DMS 273 treated with DMSO at 0.1 percent for 48 hours (cell line): ENCODE results near the gene DLG2.

Experiments used
- DNase-seq: peaks from one replicate; lab custom pipeline; 2025; lab: John Stamatoyannopoulos, UW

DLG2 gene

DNA sequence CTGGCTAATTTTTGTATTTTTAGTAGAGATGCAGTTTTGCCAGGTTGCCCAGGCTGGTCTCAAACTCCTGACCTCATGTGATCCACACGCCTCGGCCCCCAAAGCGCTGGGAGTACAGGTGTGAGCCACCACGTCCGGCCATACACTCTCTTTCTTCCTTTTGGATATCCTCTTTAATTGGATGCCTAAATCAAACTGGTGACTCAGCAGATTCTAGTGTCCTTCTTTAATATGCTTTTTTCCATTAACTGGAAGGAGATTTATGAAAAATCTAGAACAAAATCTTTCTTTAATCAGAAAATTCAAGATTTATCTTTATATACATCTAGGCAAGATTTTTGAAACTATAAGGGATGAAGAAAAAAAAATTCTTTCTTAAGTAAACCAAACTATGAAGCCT is 1371.7 kb downstream of the DLG2 start:
- no peak for DNase-seq

DNA sequence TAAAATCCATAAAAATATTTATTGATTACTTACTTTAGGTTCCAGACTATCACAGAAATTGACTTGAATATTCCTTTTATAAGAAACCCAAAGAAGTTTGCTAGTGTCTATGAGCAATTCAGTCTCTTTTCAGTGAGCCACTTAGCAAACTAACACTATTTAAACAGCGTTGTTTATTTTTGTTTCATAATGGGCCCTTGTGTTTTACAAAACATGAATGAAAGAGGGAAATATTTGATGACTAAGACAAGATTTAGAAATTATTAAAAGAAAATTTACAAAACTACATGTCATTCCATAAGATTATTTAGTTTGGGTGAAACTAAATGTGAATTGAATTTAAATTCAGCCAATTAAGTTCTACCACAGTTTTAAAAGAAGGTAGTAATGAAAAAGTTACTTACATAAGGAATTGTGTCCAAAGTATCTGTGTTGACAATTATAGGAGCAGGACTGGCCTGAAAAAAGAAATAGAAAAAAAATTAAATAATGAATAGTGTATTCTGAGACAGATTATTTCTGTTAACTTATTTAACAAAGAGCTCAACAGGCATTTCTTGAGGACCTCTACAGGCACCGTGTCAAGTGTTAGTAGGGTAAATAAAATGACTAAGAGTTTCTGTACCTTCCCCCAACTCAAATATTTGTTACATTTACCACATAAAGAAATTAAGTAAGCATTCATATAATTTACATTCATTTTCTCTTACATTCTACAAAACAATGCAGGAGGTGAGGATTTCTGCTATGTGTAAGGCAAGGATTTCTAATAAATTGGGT is 1376.1 kb downstream of the DLG2 start:
- DNase-seq: no peak

DNA sequence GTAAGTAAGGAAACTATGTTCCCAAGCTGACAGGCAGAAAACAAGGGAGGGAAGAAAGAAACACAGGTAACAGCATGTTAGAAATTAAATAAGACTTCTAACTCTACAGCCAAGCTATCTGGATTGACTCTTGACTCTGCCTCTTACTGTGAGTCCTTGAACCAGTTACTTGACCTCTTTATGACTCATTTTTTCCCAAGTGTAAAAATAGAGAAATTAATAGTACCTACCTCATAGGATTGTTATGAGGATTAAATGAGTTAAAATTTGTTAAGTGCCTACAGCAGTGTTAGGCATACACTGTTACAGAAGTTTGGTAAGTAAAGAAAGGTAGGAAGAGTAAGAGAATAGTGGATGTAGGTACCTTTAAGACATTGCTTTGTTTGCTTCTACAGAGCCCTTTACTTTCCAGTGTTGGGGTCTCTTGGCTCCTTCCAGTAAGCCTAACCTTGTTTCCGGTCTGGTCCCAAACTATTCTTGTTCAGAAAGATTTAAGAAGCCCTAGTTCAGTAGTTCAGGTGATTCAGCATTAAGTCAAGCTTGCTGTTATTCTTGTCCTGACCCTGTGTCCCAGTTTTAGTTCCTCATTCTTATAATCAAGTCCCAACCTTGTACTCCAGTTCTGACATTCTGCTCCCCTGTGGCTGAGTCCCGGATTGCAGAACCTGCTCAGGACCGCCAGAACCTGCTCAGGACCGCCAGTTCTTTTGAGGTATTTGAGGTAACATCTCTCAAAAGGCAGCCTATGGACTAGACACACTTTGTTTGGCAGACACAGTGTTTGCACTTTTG is 1377.6 kb downstream of the DLG2 start:
- no peak for DNase-seq

DNA sequence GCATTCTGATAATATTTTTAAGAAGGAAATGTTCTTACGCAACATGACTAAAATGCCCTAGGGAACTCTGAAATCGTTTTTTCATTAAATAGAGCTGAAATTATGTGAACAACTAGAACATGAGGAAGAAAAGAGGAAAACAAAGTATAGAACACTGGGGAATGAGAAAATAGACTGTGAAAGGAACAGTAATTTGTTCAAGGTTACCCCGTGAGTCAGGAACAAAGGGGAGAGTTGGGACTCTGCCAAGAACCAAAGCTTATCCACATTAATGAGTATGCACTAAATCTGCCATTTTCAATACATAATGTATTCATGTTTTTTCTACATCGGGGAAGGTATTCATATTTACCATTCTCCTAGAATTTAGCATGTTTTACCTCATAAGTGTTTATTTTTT is 1379.2 kb downstream of the DLG2 start:
- DNase-seq: no peak

DNA sequence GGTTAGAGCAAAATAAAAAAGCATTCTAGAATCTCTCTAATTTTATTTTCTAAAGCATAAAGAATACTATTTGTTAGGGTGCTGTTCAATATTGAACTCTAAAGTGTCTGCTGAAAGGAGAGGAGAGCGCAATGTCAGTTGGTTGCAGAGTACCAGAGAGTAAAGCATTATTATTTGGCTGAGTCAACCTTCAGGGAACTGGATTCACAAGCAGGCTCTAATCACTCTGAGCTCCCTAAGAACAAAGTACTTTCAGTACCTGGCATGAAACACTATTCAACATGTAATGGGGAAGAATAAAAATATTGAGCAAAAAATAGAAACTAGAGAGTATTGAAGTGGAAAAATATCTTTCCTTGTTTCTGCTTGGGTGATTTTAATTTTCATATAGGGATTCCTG is 1380.0 kb downstream of the DLG2 start:
- DNase-seq: no peak

DNA sequence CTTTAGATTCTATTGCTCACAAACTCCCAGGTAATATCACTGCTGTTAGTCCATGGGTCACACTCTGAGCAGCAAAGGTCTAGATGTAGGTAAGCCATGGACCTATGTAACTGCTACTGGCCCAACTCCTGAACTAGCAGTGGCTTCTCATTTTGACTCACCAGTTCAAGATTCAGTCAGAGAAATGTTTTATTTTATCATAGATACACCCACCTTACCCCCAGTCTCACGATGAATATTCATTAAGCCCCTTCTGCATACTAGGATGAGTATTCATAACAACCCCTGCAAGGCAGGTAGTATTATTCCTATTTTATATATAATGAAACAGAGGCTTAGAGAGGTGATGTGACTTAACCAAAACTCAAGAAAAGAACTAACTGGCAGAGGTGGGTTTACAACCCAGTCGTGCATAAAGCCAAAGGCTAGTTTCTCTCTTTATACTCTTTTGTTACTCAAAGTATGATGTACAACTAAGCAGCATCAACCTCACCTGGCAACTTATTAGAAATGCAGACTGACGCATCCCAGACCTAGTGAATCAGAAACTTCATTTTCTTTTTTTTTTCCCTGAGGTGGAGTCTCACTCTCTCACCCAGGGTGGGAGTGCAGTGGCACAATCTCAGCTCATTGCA is 1383.4 kb downstream of the DLG2 start:
- no peak for DNase-seq

DNA sequence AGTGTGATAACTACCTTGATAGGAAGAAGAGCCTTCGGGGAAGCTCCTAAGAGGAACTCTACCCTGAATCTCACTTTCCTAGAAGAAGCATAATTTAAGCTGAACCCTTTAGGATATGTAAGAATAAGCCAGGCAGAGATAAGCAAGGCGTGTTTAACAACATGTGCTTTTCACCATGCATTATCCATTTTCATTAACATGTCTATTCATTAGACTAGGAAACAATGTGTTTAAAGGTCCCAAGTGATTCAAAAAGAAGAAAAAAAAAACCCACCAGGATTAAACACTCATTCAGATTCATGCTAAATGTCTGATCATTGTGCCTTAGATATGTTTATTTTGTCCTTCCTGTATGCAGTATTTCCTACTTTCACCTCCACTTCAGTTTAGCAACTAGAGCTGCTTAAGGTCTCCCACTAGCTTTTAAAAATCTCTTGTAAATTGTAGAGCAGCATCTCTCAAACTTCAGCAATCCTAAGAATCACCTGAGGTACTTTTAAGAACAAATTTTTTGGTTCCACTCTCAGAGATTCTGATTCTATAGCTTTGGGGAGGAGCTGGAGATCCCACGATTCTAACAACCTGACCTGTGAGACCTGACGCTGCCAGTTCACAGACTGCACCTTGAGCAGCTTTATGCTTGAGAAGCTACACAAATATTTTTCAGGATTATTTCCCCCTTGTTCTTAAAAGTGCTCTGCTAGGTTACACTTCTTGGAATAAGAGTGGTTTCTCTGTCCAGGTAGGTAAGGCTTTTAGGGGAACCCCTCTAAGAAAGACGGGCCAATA is 1385.6 kb downstream of the DLG2 start:
- DNase-seq: no peak

DNA sequence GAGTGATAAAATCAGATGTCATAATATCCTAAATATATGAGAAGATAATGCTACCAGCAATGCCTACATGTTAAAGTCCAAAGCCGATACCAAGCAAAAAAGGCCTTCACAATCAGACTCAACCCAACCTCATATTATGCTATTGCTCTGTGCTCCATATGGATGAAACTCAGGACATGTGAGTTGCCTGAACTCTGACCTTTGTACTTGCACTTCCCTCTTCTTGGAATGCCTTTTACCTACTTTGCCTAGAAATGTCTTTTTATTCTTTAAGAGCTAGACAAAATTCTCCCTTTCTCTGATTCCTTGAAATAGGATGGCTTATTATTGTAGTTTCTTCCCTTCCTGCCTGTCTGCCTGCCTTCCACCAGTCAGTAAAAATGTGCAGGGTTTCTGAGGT is 1386.3 kb downstream of the DLG2 start:
- DNase-seq: no peak

DNA sequence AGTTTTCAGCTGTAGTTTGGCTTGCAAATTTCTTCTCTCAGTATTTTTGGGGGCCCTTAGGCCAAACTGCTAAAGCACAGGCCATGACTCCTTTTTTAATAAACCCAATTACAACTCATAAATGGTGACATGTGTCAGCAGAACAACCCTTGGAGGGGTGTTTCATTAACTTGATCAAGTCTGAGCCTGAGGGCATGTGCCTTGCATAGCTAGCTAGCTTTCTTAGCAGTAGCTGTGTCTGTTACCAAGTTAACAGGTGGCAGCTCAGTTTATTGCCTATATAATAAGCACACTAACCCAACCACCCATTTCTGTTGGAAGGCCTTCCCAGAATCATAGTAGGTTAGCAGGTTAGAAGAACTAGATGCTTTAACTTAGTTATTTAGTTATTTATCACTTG is 1390.7 kb downstream of the DLG2 start:
- no peak for DNase-seq

DNA sequence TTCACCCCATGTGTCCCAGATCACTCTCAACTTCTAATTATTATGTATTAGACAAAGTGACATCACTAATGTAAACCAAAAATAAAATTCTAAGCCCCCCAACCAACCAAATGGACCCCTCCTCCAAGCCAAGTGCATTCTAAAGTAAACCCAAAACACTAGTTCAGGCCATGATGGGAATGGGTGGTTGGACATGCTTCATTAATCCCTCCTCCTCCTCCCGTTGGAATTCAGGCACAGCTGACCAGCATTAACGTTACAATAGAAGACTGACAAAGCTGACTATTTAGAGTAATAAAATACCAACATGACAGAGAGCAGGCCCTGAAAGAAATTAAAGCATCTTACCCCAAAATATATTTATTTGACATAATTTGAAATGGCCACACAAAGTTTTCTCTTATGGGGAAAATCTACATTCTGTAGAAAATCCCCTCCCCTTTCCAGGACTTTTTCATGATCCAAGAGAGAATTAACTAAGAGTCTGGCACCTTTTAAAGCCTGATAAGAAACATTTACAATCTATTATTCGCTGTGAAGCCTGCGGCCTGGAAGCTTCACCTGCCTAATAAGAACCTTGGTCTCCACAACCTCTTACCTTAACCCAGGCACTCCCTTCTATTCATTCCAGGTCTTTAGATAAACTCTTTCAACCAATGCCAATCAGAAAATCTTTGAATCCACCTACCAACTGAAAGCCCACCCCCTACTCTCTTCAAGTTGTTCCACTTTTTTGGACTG is 1392.5 kb downstream of the DLG2 start:
- DNase-seq: no peak

DNA sequence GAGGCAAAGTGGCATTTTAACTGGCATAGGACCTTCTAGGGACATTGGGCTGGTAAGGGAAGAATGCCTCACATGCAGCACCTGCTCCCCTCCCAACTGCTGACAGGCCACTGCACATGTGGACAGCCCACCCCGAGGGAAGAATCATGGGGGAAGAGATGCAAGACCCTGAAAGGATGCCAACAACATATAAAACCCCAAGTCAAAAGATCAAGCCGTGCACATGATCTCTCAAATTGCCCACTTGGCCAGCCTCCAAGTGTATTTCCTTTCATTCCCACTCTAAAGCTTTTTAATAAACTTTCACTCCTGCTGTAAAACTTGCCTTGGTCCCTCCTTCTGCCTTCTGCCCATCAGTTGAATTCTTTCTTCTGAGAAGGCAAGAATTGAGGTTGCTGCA is 1393.1 kb downstream of the DLG2 start:
- DNase-seq: no peak

DNA sequence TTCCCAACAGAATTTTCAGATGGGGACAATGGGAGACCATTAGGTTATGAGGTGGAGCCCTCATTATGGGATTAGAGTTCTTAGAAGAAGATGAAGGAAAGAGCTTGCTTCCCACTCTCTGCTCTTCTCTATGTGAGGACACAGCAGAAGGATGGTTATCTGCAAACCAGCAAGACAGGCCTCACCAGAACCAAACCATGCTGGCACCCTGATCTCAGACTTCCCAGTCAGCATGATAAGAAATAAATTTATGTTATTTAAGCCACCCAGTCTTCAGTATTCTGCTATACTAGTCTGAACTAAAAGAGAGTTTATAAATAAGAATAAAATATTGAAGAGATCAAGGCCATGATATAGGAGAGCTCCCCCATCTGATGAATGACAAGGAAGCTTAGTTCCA is 1394.6 kb downstream of the DLG2 start:
- DNase-seq: no peak

DNA sequence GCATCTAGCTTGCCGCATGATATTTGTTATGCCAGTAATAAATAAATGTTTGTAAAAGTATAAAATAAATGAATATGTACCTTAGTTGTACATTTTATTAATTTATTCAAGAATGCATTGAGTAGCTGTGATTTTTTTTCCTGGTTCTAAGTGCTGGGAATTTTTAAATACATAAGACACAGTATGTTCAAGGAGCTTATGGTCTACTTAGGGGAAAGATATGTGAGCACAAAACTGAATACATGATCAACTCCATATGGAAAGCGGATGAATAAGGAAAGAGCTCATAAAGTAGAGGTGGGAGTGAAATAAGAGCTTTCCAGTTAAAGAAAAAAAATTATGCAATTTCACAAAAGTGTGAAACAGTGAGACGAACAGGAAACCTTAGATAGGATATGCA is 1396.7 kb downstream of the DLG2 start:
- no peak for DNase-seq

DNA sequence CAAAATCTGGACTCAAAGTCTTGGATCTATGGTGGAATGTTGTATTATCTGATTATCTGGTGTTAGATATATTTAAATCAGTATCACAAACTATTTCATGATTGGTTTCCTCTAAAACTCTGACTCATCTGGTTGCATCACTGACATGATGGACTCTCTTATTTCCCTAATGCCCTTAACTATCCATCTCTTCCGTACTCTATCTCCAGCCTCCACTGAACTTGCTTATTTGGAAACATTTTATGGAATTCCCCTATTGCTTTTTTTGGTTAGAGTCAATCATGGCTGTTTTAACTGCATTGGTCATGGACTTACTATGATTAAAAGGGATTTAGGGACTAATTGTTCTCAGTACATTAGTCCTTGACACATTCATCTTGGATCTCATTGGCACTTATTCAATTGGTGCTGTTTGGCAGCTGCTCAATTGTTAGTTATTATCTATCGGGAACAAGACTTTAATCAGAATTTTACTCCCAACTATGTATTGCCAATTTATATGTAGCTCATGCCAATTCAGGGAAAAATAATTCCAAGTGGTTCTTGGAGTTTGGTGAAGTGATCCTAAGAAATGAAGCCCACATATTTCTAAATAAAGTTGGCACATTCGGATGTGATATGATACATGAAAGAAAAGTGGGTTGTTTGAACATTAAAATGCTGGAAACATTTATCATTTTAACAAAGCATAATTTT is 1399.0 kb downstream of the DLG2 start:
- no peak for DNase-seq

DNA sequence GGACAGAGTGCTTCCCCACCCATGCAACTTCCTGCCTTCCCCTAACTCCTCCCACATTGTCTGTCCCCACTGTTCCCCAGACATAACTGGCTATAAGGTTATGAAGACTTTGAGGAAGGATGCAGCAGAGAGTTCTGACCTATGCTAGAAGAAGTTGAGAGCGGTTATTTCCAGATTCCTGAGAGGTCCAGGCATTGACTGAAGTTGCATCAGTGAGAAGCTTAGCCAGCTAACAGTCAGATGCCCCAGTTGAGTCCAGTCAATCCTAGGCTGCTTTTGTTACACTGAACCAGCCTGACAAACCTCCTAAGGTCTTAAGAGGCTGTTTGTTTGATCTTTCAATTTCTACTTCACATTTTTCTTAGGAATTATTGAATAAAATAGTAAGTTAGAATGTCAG is 1403.1 kb downstream of the DLG2 start:
- no peak for DNase-seq

DNA sequence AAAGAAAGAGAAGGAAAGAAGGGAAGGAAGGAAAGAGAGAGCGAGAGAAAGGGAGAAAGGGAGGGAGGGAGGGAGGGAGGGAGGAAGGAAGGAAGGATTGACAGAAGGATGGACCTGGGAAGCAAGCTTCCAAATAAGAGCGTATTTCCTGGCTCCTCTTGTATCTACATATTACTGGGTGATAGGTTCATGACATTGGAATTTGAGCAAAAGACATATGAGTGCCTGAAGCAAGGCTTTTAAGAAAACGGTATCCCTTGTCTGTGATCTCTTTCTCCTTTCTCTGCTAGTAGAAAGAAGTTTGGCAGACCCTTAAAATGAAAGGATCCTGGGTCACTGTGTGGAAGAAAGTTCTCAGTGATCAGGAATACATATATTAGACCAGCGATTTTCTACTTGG is 1408.8 kb downstream of the DLG2 start:
- no peak for DNase-seq

DNA sequence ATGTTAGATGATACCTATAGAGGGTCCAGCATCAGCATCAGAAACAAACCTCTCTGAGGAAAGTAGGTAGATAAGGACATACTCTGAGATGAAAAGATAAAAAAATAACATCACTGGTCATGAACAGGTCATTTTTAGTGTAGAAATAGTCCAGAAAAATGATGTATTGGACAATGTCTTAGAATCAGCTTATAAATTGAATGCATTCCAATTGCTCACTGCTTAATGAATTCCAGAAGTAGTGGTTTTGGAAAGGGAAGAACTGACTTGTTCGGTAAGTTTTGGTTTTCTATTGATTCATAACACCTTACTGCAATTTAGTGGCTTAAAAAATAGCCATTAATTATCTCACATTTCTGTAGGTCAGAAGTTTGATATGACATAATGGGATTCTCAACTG is 1411.5 kb downstream of the DLG2 start:
- no peak for DNase-seq

DNA sequence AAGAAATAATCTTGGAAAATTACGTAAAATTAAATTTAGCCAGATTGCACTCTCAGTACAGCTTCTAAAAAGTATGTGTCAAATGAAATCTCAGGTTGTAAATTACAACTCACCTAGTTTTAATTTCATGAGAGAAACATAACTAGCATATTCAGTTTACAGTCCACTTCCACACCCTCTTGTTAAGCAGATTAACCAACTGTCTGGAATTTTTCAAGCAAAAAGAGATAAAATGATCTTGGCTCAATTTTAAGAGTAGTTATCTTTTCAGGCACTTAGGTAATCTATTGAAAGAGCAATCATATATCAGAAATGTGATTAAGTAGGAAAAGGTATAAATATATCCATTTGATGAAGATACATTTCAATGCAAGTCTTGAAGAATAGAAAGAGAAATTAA is 1412.6 kb downstream of the DLG2 start:
- DNase-seq: no peak

DNA sequence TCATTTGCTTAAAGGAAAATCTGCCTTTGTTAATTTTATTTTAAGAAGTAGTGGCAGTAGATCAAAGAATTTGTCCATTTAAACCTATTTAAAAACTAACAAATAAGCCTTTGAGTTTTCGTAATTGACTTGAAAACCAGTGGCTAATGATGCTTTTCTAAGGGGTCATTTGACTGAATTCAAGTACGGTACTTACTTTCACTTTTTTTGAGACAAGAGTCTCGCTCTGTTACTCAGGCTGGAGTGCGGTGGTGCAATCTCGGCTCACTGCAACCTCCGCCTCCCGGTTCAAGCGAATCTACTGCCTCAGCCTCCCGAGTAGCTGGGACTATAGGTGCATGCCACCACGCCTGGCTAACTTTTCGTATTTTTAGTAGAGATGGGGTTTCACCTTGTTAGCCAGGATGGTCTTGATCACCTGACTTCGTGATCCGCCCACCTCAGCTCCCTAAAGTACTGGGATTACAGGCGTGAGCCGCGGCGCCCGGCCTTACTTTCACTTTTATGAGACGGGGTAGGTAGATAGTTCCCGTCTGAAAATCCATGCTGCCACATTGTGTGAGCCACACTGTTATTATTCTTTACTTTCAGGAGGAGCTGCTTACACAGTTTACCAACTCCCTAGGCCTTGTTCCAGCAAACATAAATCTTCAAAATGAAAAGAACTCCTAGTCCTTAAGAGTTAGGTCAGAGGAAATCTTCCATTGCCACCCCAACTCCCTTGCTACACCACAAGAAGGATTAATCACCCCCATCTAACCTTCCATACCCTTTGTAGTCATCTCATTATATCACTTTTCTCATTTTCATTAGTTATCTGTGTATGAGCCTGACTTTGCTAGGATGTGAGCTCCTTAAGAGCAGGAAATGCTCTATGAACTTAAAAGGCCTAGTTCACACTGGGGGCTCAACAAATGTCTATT is 1414.4 kb downstream of the DLG2 start:
- DNase-seq: no peak

DNA sequence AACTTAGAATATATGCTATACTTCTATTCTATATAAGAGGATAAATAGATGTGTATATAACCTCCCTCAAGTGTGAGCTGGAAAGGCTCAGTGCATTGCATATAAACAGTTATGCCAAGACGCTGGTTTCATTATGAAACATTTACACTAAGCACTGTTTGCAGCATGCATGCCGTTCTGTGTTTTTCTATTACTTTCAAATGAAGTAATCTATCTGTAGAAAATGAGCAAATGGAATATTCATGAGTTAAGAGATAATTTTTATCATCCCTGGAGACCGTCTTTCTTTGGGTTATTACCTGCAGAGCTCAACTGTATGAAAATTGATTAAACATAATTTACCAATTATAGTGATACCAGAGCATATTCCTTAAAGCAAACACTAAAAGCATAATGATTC is 1415.2 kb downstream of the DLG2 start:
- no peak for DNase-seq
